IPS DF 6.9 (cell line): Measurements from ENCODE around the gene PYURF.

Source experiments
- DNase-seq: peaks from one replicate; pipeline ENCODE4 v3.0.0-alpha.2; 2013; ENCODE audit warnings: low read depth, low spot score
- H3K27ac ChIP-seq: one replicate; pipeline ENCODE4 v1.5.1; 2013; ENCODE audit warnings: low read length, control low read depth
- H3K27me3 ChIP-seq: 2 replicates; pipeline ENCODE4 v1.6.1; 2013; ENCODE audit warnings: mild to moderate bottlenecking, low read length; ENCODE audit not compliant: control insufficient read depth, insufficient read depth
- H3K36me3 ChIP-seq: 2 replicates; pipeline ENCODE4 v1.6.1; 2013; ENCODE audit warnings: low read length; ENCODE audit not compliant: control insufficient read depth, insufficient read depth
- H3K4me1 ChIP-seq: 2 replicates; pipeline ENCODE4 v1.6.1; 2013; ENCODE audit warnings: low read length; ENCODE audit not compliant: control insufficient read depth, insufficient read depth
- H3K4me3 ChIP-seq: 2 replicates; pipeline ENCODE4 v1.5.1; 2013; ENCODE audit warnings: mild to moderate bottlenecking, low read length
- H3K9me3 ChIP-seq: 2 replicates; pipeline ENCODE4 v1.6.1; 2013; ENCODE audit warnings: low read length, inconsistent platforms; ENCODE audit not compliant: control insufficient read depth, insufficient read depth
- WGBS: extraction: QIAGEN DNeasy Blood & Tissue Kit; methylation state at CpG from one replicate; pipeline ENCODE4 v1.1.7; 2013; ENCODE audit warnings: mixed read lengths, missing lambda C conversion rate; ENCODE audit not compliant: insufficient read length, insufficient coverage; 5-methylcytosine and 5-hydroxymethylcytosine counted together

The PYURF gene

GRCh38 chr4:88511236-88511635 lies 12.3 kb downstream of the PYURF start:
- no CpG with 5 or more reads among the region's 3 CpGs for WGBS
- no peak for DNase-seq
- H3K4me3 ChIP-seq = no peak overlapping the region
- no peaks in the 10 kb centered on the region for H3K9me3 ChIP-seq
- no peak overlapping the region for H3K27ac ChIP-seq
- no peaks in the 10 kb centered on the region for H3K27me3 ChIP-seq
- H3K4me1 ChIP-seq = no peaks in the 10 kb centered on the region
- H3K36me3 ChIP-seq = no peaks in the 10 kb centered on the region

DNA sequence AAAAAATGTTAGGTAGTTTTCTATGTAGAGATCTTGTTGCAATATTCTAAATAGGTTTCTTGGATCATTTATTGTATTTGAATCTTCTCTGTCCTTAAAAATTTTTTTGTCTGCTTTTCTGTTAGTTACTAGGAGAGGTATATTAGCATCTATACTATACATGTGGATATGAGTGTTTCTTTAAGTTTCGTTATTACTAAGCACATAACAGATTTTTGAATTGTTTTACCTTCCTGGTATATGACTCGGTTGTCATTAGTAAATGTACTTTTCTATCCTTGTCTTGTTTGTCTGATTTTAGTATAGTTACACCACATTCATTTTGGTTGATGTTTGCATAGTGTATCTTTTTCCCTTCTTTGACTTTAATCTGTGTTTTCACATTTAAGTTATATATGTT lies 20.2 kb downstream of the PYURF start:
- no peak overlapping the region for H3K27ac ChIP-seq
- H3K4me1 ChIP-seq = no peaks in the 10 kb centered on the region
- no peak for DNase-seq
- no peak overlapping the region for H3K4me3 ChIP-seq
- H3K9me3 ChIP-seq = no peaks in the 10 kb centered on the region
- no CpG with 5 or more reads among the region's 2 CpGs for whole genome bisulfite sequencing
- H3K36me3 ChIP-seq = no peaks in the 10 kb centered on the region
- H3K27me3 ChIP-seq = no peaks in the 10 kb centered on the region

DNA sequence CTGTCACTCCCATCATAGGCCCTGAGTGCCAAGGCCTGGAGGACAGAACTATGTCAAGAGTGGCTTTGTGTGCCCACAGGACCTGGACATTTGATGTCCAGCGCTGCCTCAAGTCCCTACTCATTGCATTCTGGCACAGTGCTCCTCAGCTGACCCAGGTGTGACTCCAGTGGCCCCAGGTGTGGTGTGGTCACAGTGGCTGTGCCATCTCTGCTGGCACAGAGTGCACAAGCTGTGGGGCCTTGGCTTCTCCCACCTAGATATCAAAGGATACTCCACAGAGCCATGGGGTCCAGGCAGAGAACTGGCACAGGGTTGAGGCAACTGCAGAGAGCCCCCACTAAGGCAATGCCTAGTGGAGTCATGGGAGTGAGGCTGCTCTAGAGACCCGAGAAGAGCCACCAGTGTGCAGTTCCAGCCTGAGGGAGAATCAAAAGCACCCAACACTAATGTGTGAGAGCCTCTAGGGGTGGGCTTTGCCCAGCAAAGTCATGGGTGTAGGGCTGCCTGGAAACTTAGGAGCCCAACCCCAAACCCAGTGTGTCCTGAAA lies 25.6 kb downstream of the PYURF start:
- Histone ChIP-seq H3K36me3 (no peaks in the 10 kb centered on the region), H3K4me1 (no peaks in the 10 kb centered on the region), H3K9me3 (no peaks in the 10 kb centered on the region), H3K4me3 (no peak overlapping the region), H3K27ac (no peak overlapping the region), H3K27me3 (no peaks in the 10 kb centered on the region)
- no peak for DNase-seq
- WGBS = no CpG with 5 or more reads among the region's 2 CpGs

DNA sequence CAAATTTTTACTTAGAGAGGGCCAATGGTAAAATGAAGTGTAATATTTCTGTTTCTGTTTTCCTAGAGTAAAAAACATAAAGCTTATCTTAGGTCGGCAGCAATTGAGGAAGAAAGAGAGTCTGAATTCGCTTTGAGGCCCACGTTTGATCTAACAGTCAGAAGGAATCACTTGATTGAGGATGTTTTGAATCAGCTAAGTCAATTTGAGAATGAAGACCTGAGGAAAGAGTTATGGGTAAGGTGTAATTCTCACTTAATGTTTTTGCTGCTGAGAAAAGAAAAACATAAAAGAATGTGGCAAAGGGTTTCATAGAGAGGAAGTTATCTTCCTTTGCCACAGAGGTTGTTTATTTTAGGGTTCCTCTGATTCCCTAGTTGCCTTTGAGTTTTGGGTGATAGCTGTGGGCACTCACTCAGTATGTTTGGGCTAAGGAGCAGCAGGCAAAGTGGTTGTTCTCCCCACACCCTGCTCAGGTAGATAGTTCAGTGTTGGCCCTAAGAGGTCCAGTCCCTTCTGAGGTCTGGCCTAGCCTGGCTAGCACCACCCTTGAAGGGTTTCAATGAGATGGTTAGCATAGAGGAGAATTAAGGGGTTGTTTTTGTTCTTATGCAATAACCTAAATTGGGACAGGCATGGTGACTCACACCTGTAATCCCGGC lies 34.3 kb downstream of the PYURF start:
- no peak overlapping the region for H3K4me3 ChIP-seq
- H3K4me1 ChIP-seq = no peaks in the 10 kb centered on the region
- no peak overlapping the region for H3K27ac ChIP-seq
- no CpG with 5 or more reads among the region's 4 CpGs for WGBS
- no peaks in the 10 kb centered on the region for H3K9me3 ChIP-seq
- no peak for DNase-seq
- no peaks in the 10 kb centered on the region for H3K27me3 ChIP-seq
- H3K36me3 ChIP-seq = no peaks in the 10 kb centered on the region

DNA sequence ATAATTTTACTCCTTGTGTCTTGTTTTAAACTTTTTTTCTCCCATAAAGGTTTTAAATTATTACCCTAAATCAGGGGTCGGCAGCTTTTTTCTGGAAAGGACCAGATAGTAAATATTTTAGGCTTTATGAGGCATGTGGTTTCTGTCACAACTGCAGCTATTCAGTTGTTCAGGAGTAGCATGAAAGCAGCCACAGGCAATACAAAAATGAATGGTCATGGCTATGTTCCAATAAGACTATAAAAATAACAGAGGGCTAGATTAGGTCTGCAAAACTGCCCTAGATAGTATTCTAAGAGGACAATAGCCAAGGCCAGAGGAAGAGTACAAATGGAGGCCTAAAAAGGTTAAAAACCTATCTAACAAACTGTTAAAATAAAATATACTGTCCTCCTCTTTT lies 42.0 kb downstream of the PYURF start:
- Histone ChIP-seq H3K4me1 (no peaks in the 10 kb centered on the region), H3K36me3 (no peaks in the 10 kb centered on the region), H3K4me3 (no peak overlapping the region), H3K27me3 (no peaks in the 10 kb centered on the region), H3K27ac (no peak overlapping the region), H3K9me3 (no peaks in the 10 kb centered on the region)
- DNase-seq = no peak
- no CpG with 5 or more reads among the region's 1 CpG for WGBS

- no peak for DNase-seq
- no peaks in the 10 kb centered on the region for H3K9me3 ChIP-seq
- no peaks in the 10 kb centered on the region for H3K27me3 ChIP-seq
- no peak overlapping the region for H3K4me3 ChIP-seq
- 100% methylated on average over 1 of the region's 2 CpGs for WGBS
- no peak overlapping the region for H3K27ac ChIP-seq
- H3K4me1 ChIP-seq = no peaks in the 10 kb centered on the region
- no peaks in the 10 kb centered on the region for H3K36me3 ChIP-seq
These were observed 45.3 kb downstream of the PYURF start for GRCh38 chr4:88478247-88478646.

- H3K27me3 ChIP-seq = no peaks in the 10 kb centered on the region
- no peaks in the 10 kb centered on the region for H3K9me3 ChIP-seq
- no peak overlapping the region for H3K4me3 ChIP-seq
- no peak overlapping the region for H3K27ac ChIP-seq
- no peaks in the 10 kb centered on the region for H3K36me3 ChIP-seq
- H3K4me1 ChIP-seq = no peaks in the 10 kb centered on the region
- no peak for DNase-seq
- 100% methylated on average over 2 of the region's 5 CpGs for whole genome bisulfite sequencing
These were observed 46.2 kb downstream of the PYURF start for GRCh38 chr4:88477229-88477860.
